Stomach (tissue), 4 donors: ENCODE measurements around the gene CDC123.

Source experiments
- EP300 ChIP-seq: sonication (generic); formaldehyde crosslinking; IDR thresholded peaks from one replicate; pipeline ENCODE4 v1.6.1; 2017; ENCODE audit warnings: antibody characterized with exemption
- POLR2A ChIP-seq, 4 donors: fragments of 450-650 bp; IDR thresholded peaks; one replicate each; pipeline ENCODE4 v1.6.1; 2016; ENCODE audit warnings: antibody characterized with exemption in 4 of 4, control low read depth in 2 of 4, mild to moderate bottlenecking in 1 of 4, moderate library complexity in 1 of 4
- POLR2AphosphoS5 ChIP-seq, 3 donors: sonication (generic); formaldehyde crosslinking; IDR thresholded peaks; one replicate each; pipeline ENCODE4 v1.6.1; 2016; ENCODE audit warnings: antibody characterized with exemption in 3 of 3
- TF ChIP-seq, protein P1 (sequence below), 7 experiments: fragments of 450-650 bp in 4 of 7; fragments of 200-600 bp in 3 of 7; sonication (generic) in 3 of 7; IDR thresholded peaks; one replicate each; pipeline ENCODE4 v1.5.1; 2016 to 2019; ENCODE audit warnings: antibody characterized with exemption in 7 of 7, control low read depth in 2 of 7, mild to moderate bottlenecking in 1 of 7

DNA sequence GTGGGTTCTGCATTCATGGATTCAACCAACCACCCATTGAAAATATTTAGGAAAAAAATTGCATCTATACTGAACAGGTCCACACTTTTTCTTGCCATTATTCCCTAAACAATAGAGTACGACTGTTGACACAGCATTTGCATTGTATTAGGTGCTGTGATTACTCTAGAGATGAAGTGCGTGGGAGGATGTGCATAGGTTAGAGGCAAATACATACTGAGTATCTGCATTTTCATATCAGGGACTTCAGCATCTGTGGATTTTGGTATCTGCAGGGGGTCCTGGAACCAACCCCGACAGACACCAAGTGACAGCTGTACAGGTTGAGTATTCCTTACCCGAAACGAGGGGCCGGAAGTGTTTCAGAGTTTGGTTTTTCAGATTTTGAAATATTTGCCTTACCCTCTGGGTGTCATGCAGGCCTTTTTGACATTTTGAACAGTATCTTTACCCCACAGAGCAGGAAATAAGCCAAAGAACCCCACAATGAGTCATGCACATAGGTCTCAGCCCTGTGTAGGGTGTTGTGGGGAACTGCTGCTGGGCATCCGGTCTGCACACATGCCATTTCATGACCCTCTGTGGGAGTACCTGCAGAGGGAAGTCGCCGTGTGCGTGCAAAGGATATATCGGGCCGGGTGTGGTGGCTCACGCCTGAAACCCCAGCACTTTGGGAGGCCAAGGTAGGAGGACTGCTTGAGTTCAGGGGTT is 14.8 kb upstream of the CDC123 start:
- no peak for TF ChIP-seq POLR2A (IDR thresholded peaks at IDR 0.05)
- TF ChIP-seq, protein P1, sequence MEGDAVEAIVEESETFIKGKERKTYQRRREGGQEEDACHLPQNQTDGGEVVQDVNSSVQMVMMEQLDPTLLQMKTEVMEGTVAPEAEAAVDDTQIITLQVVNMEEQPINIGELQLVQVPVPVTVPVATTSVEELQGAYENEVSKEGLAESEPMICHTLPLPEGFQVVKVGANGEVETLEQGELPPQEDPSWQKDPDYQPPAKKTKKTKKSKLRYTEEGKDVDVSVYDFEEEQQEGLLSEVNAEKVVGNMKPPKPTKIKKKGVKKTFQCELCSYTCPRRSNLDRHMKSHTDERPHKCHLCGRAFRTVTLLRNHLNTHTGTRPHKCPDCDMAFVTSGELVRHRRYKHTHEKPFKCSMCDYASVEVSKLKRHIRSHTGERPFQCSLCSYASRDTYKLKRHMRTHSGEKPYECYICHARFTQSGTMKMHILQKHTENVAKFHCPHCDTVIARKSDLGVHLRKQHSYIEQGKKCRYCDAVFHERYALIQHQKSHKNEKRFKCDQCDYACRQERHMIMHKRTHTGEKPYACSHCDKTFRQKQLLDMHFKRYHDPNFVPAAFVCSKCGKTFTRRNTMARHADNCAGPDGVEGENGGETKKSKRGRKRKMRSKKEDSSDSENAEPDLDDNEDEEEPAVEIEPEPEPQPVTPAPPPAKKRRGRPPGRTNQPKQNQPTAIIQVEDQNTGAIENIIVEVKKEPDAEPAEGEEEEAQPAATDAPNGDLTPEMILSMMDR (IDR thresholded peaks at IDR 0.05): no peak
- TF ChIP-seq POLR2AphosphoS5 (IDR thresholded peaks at IDR 0.05): no peak
- no peak for TF ChIP-seq EP300
